Measurements from ENCODE around the gene IL4R. TPM values are rescaled to one million over a fixed set of nuclear protein-coding genes. Genes with fewer than 3 reads are reported as not detected.

IL4R gene
- total RNA-seq, 1 experiment from 2014 or later = 28.6 TPM

DNA sequence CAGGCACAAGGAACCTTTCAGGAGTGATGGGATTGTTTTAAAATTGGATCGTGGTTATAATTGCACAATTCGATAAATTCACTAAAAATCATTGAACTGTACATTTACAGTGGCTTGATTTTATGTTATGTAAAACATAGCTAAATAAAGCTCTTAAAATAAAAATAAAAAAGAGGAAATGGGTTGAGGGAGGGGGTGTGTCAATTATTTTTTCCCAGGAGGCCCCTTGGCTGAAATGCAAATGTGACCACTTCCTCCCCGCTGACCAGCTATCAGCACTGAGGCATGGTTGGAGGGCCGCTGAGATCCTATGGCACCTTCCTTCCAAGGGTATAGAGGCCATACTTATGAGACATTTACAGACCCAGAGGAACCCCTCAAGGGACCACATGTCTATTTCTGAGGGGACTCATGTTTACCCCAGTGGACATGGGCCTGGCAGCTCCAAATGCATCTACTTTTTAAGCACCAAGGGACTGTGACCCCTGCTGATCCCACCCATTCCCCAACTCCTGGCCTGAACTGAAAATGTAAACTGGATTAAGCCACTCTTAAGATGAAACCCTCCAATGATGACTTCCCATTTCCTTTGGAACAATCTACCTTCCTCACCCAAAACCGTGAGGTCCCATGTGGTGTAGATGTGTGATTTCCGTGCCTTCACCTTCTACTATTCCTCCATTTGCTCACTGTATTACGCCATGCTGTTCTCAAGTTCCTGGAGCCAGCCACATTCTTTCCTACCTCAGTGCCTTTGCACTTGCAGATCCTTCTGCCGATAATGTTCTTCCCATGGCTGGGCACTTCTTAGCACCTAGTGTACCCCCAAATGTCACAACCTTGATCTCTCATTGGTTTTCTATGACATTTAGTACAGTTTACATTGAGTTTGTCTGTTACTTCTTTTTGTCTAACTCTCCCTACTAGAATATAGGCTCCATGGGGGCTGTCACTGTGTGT is 85.4 kb downstream of the IL4R start:
- Mint-ChIP-seq H3K36me3 (ENCODE audit: insufficient read depth in 1 of 3, low read depth in 3 of 3) (no peaks in the 10 kb centered on the region; a peak in 1 of 7 replicates), H3K9me3 (no peaks in the 10 kb centered on the region; a peak in 1 of 5 replicates), H3K27ac (no peak overlapping the region; a peak in 2 of 7 replicates), H3K27me3 (ENCODE audit: low read depth) (peaks cover 3% of the 10 kb centered on the region; the same call in 1 of the 2 replicates), H3K4me3 (no peak overlapping the region), H3K4me1 (peaks cover 9 to 11% of the 10 kb centered on the region in 2 experiments; a peak in 3 of 4 replicates)
- H2AK5ac ChIP-seq (ENCODE audit: insufficient read length, low read length) = no peak overlapping the region
- H4K5ac ChIP-seq (ENCODE audit: insufficient read length, low read depth, low read length) = no peak overlapping the region
- no peak overlapping the region for H3K18ac ChIP-seq (ENCODE audit: insufficient read length, low read depth, low read length)
- TF ChIP-seq, protein P1, sequence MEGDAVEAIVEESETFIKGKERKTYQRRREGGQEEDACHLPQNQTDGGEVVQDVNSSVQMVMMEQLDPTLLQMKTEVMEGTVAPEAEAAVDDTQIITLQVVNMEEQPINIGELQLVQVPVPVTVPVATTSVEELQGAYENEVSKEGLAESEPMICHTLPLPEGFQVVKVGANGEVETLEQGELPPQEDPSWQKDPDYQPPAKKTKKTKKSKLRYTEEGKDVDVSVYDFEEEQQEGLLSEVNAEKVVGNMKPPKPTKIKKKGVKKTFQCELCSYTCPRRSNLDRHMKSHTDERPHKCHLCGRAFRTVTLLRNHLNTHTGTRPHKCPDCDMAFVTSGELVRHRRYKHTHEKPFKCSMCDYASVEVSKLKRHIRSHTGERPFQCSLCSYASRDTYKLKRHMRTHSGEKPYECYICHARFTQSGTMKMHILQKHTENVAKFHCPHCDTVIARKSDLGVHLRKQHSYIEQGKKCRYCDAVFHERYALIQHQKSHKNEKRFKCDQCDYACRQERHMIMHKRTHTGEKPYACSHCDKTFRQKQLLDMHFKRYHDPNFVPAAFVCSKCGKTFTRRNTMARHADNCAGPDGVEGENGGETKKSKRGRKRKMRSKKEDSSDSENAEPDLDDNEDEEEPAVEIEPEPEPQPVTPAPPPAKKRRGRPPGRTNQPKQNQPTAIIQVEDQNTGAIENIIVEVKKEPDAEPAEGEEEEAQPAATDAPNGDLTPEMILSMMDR (conservative IDR thresholded peaks at IDR 0.05) = no peak
- H2BK12ac ChIP-seq (ENCODE audit: insufficient read length, low read depth, low read length) = no peak overlapping the region
- H2BK120ac ChIP-seq (ENCODE audit: low read depth, low read length, poor library complexity, severe bottlenecking) = no peak overlapping the region
- no peak overlapping the region for H2BK15ac ChIP-seq (ENCODE audit: low read depth, low read length)
- H3K23ac ChIP-seq (ENCODE audit: insufficient read length, low read depth, low read length) = no peak overlapping the region
- H3K56ac ChIP-seq (ENCODE audit: insufficient read length, low read depth, low read length) = no peak overlapping the region
- no peak overlapping the region for H4K91ac ChIP-seq (ENCODE audit: insufficient read length, low read depth, low read length)
- no peak overlapping the region for H3K14ac ChIP-seq (ENCODE audit: insufficient read depth, low read length)
- no peak overlapping the region for H3K4me2 ChIP-seq (ENCODE audit: insufficient read depth, insufficient read length, low read length)
- DNase-seq = no peak
- H3K79me2 ChIP-seq (ENCODE audit: insufficient read depth, low read length) = no peaks in the 10 kb centered on the region
- no peak overlapping the region for H2AFZ ChIP-seq (ENCODE audit: low read length)
- H3T11ph ChIP-seq (ENCODE audit: low read length) = no peak overlapping the region
- no peak overlapping the region for H4K8ac ChIP-seq (replicated peaks; ENCODE audit: insufficient read length, low read depth, low read length)
- no peaks in the 10 kb centered on the region for H3K79me1 ChIP-seq (ENCODE audit: insufficient read depth, low read depth, low read length, poor library complexity, severe bottlenecking)
- WGBS (ENCODE audit: extremely low coverage, insufficient read length, low lambda C conversion rate) = no CpG with 5 or more reads among the region's 8 CpGs
- H2BK20ac ChIP-seq (ENCODE audit: low read depth, low read length, poor library complexity, severe bottlenecking) = no peak overlapping the region
- H3K4me1 ChIP-seq (ENCODE audit: insufficient read depth, low read length) = no peaks in the 10 kb centered on the region
- no peaks in the 10 kb centered on the region for H4K20me1 ChIP-seq (ENCODE audit: control insufficient read depth, insufficient read depth, insufficient read length)
- H3K27me3 ChIP-seq (ENCODE audit: insufficient read depth, low read length) = no peaks in the 10 kb centered on the region
- H3K27ac ChIP-seq (ENCODE audit: insufficient read length, low read depth, low read length) = no peak overlapping the region
- H3K9ac ChIP-seq (ENCODE audit: extremely low read depth, insufficient read length, low read length) = no peak overlapping the region
- H3K23me2 ChIP-seq (ENCODE audit: insufficient read length, low read depth, low read length, poor library complexity, severe bottlenecking) = no peaks in the 10 kb centered on the region
- no peaks in the 10 kb centered on the region for H3K9me3 ChIP-seq (ENCODE audit: control insufficient read depth, low read depth, low read length)
- no peak overlapping the region for H3K4ac ChIP-seq (ENCODE audit: low read depth, low read length)
- H2BK5ac ChIP-seq (ENCODE audit: insufficient read length, low read length) = no peak overlapping the region
